ENCODE measurements around the gene THRSP.
"Not testable (repeated sequence)": the region's sequence is repeated elsewhere in the genome, so short reads cannot be mapped to it uniquely, and the experiment has no call there.

DNA sequence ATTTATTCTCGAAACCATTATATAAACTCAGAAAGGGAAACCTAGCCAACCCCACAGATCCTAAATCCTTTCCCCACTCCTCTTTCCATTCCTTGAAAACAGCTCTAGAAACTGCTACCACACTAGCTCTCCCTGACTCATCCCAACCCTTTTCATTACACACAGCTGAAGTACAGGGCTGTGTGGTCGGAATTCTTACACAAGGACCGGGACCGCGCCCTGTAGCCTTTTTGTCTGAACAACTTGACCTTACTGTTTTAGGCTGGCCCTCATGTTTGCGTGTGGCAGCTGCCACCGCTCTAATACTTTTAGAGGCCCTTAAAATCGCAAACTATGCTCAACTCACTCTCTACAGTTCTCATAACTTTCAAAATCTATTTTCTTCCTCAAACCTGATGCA, 20.8 kb downstream of the THRSP start:
- TF ChIP-seq, protein P1, sequence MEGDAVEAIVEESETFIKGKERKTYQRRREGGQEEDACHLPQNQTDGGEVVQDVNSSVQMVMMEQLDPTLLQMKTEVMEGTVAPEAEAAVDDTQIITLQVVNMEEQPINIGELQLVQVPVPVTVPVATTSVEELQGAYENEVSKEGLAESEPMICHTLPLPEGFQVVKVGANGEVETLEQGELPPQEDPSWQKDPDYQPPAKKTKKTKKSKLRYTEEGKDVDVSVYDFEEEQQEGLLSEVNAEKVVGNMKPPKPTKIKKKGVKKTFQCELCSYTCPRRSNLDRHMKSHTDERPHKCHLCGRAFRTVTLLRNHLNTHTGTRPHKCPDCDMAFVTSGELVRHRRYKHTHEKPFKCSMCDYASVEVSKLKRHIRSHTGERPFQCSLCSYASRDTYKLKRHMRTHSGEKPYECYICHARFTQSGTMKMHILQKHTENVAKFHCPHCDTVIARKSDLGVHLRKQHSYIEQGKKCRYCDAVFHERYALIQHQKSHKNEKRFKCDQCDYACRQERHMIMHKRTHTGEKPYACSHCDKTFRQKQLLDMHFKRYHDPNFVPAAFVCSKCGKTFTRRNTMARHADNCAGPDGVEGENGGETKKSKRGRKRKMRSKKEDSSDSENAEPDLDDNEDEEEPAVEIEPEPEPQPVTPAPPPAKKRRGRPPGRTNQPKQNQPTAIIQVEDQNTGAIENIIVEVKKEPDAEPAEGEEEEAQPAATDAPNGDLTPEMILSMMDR (IDR thresholded peaks at IDR 0.05; ENCODE audit: insufficient read depth, low read length, poor library complexity, severe bottlenecking): not testable (repeated sequence)
- not testable (repeated sequence) for TF ChIP-seq EZH2phosphoT487 (conservative IDR thresholded peaks at IDR 0.05; ENCODE audit: low read length)

Data from SU-DHL-6 (cell line).